Esophagus (tissue), 2 donors: ENCODE data around the gene TTC33. TPM values are rescaled to one million over a fixed set of nuclear protein-coding genes. Genes with fewer than 3 reads are reported as not detected.
"Not testable (repeated sequence)": the region's sequence is repeated elsewhere in the genome, so short reads cannot be mapped to it uniquely, and the experiment has no call there.

ENCODE experiments used
- H3K27ac ChIP-seq, 2 donors: one replicate each; pipeline ENCODE4 v1.5.1; 2013; ENCODE audit warnings: low read depth in 2 of 2, mild to moderate bottlenecking in 2 of 2, inconsistent platforms in 1 of 2, low read length in 1 of 2, moderate library complexity in 1 of 2
- H3K27me3 ChIP-seq, 2 donors: one replicate each; pipeline ENCODE4 v1.6.1; 2013; ENCODE audit warnings: low read length in 2 of 2, control low read depth in 1 of 2, mild to moderate bottlenecking in 1 of 2; ENCODE audit not compliant: insufficient read depth in 2 of 2, control insufficient read depth in 1 of 2
- H3K36me3 ChIP-seq, 2 donors: one replicate each; pipeline ENCODE4 v1.6.1; 2013; ENCODE audit warnings: low read length in 1 of 2; ENCODE audit not compliant: control insufficient read depth in 2 of 2, insufficient read depth in 2 of 2
- H3K4me1 ChIP-seq, 2 donors: one replicate each; pipeline ENCODE4 v1.6.1; 2013; ENCODE audit warnings: low read length in 1 of 2; ENCODE audit not compliant: control insufficient read depth in 2 of 2, insufficient read depth in 2 of 2
- H3K4me3 ChIP-seq, 2 donors: one replicate each; pipeline ENCODE4 v1.5.1; 2013; ENCODE audit warnings: low read length in 2 of 2, mild to moderate bottlenecking in 2 of 2, low read depth in 1 of 2, moderate library complexity in 1 of 2
- H3K9me3 ChIP-seq, 2 donors: one replicate each; pipeline ENCODE4 v1.6.1; 2013; ENCODE audit warnings: mild to moderate bottlenecking in 2 of 2, low read depth in 1 of 2, low read length in 1 of 2, moderate library complexity in 1 of 2; ENCODE audit not compliant: control insufficient read depth in 2 of 2, insufficient read depth in 1 of 2
- WGBS, 2 donors: extraction: QIAGEN DNeasy Blood & Tissue Kit; methylation state at CpG; one replicate each; pipeline ENCODE4 v1.1.7; 2013; 5-methylcytosine and 5-hydroxymethylcytosine counted together
- polyA plus RNA-seq, 2 donors: library from polyadenylated mRNA; stranded (reverse); fragments of 200-250 nt; gene quantifications; one replicate each; pipeline ENCODE4 v1.2.3, GENCODE V29; 2013
- donor health status: healthy with polysubstance abuse.
- donor health status: Bipolar disorder and iron deficiency.

The TTC33 gene
- polyA plus RNA-seq, 2 donors = 3.2 to 3.7 TPM

- not testable (repeated sequence) for H3K27ac ChIP-seq, H3K4me3 ChIP-seq, H3K27me3 ChIP-seq, H3K4me1 ChIP-seq, H3K36me3 ChIP-seq, H3K9me3 ChIP-seq
Measured at GRCh38 chr5:40702027-40702426, 53.7 kb downstream of the TTC33 start.

GRCh38 chr5:40700116-40700782 lies 55.5 kb downstream of the TTC33 start:
- Histone ChIP-seq H3K27me3 (no peaks in the 10 kb centered on the region), H3K4me3 (no peak overlapping the region), H3K9me3 (no peaks in the 10 kb centered on the region), H3K27ac (no peak overlapping the region), H3K36me3 (peaks cover 0 to 3% of the 10 kb centered on the region in 2 donors), H3K4me1 (peaks cover 0 to 3% of the 10 kb centered on the region in 2 donors)
- 94 to 95% methylated on average over 5 of the region's 5 CpGs for WGBS, 2 donors

GRCh38 chr5:40694433-40694832 lies 61.3 kb downstream of the TTC33 start:
- Histone ChIP-seq H3K36me3 (peaks cover 0 to 4% of the 10 kb centered on the region in 2 donors), H3K9me3 (no peaks in the 10 kb centered on the region), H3K4me1 (no peaks in the 10 kb centered on the region), H3K4me3 (no peak overlapping the region), H3K27me3 (no peaks in the 10 kb centered on the region), H3K27ac (no peak overlapping the region)

GRCh38 chr5:40691894-40692293 lies 63.9 kb downstream of the TTC33 start:
- no peaks in the 10 kb centered on the region for H3K9me3 ChIP-seq
- no peak overlapping the region for H3K27ac ChIP-seq
- no peaks in the 10 kb centered on the region for H3K4me1 ChIP-seq
- H3K4me3 ChIP-seq = no peak overlapping the region
- no peaks in the 10 kb centered on the region for H3K27me3 ChIP-seq
- 95 to 97% methylated on average over 9 of the region's 9 CpGs for WGBS, 2 donors
- H3K36me3 ChIP-seq = peaks cover 0 to 4% of the 10 kb centered on the region in 2 donors

- H3K4me1 ChIP-seq = no peaks in the 10 kb centered on the region
Measured at GRCh38 chr5:40690267-40690666, 65.5 kb downstream of the TTC33 start.

GRCh38 chr5:40689438-40689837 lies 66.3 kb downstream of the TTC33 start:
- Histone ChIP-seq H3K27me3 (no peaks in the 10 kb centered on the region), H3K9me3 (no peaks in the 10 kb centered on the region), H3K4me1 (no peaks in the 10 kb centered on the region), H3K4me3 (no peak overlapping the region), H3K36me3 (peaks cover 0 to 4% of the 10 kb centered on the region in 2 donors), H3K27ac (no peak overlapping the region)
- WGBS, 2 donors = 10 to 15% methylated on average over 3 of the region's 3 CpGs

More at GRCh38 chr5:40690267-40690666, 65.5 kb downstream of the TTC33 start:
- Histone ChIP-seq H3K9me3 (no peaks in the 10 kb centered on the region), H3K27me3 (no peaks in the 10 kb centered on the region), H3K27ac (no peak overlapping the region), H3K36me3 (peaks cover 0 to 4% of the 10 kb centered on the region in 2 donors), H3K4me3 (no peak overlapping the region)
- WGBS, 2 donors = 59 to 60% methylated on average over 3 of the region's 3 CpGs

GRCh38 chr5:40688996-40689395 lies 66.8 kb downstream of the TTC33 start:
- H3K27me3 ChIP-seq = no peaks in the 10 kb centered on the region
- H3K36me3 ChIP-seq = peaks cover 0 to 4% of the 10 kb centered on the region in 2 donors
- no peak overlapping the region for H3K27ac ChIP-seq
- no peaks in the 10 kb centered on the region for H3K9me3 ChIP-seq
- no peak overlapping the region for H3K4me3 ChIP-seq
- no peaks in the 10 kb centered on the region for H3K4me1 ChIP-seq

- Histone ChIP-seq H3K36me3 (peaks cover 0 to 4% of the 10 kb centered on the region in 2 donors), H3K9me3 (no peaks in the 10 kb centered on the region), H3K4me3 (no peak overlapping the region), H3K27ac (no peak overlapping the region), H3K27me3 (no peaks in the 10 kb centered on the region), H3K4me1 (no peaks in the 10 kb centered on the region)
- WGBS, 2 donors = 1% methylated on average over 8 of the region's 8 CpGs
Measured at GRCh38 chr5:40688127-40688761, 67.5 kb downstream of the TTC33 start.

GRCh38 chr5:40687321-40687720 lies 68.4 kb downstream of the TTC33 start:
- 40 to 49% methylated on average over 7 of the region's 7 CpGs for WGBS, 2 donors
- Histone ChIP-seq H3K9me3 (no peaks in the 10 kb centered on the region), H3K36me3 (peaks cover 0 to 4% of the 10 kb centered on the region in 2 donors), H3K27me3 (no peaks in the 10 kb centered on the region), H3K4me3 (no peak overlapping the region), H3K27ac (peak overlapping the region in 1 of 2 donors; percentile 9), H3K4me1 (no peaks in the 10 kb centered on the region)

- no peaks in the 10 kb centered on the region for H3K36me3 ChIP-seq
- no peak overlapping the region for H3K27ac ChIP-seq
- no peaks in the 10 kb centered on the region for H3K9me3 ChIP-seq
- H3K4me1 ChIP-seq = peaks cover 1 to 8% of the 10 kb centered on the region in 2 donors
- H3K27me3 ChIP-seq = peaks cover 0 to 3% of the 10 kb centered on the region in 2 donors
- 50 to 64% methylated on average over 1 of the region's 1 CpG for WGBS, 2 donors
- H3K4me3 ChIP-seq = no peak overlapping the region
Measured at GRCh38 chr5:40685976-40686486, 69.7 kb downstream of the TTC33 start.
